GM23338 (cell line): ENCODE data around the gene TMEM61. TPM values are rescaled to one million over a fixed set of nuclear protein-coding genes. Genes with fewer than 3 reads are reported as not detected.

Experiments used
- ATAC-seq: fragments of 200-7000 bp; cut with Tn5 transposase; 3 replicates; pipeline ENCODE4 v1.9.1; 2020
- DNase-seq: peaks from one replicate; pipeline ENCODE4 v3.0.0-alpha.2; 2015; ENCODE audit warnings: low spot score
- H2AFZ ChIP-seq: fragments of 200-600 bp; sonication (generic); 2 replicates; pipeline ENCODE4 v1.8.0; 2016; ENCODE audit warnings: antibody characterized with exemption, mild to moderate bottlenecking, moderate library complexity
- H3F3A ChIP-seq: fragments of 200-600 bp; sonication (generic); replicated peaks from 2 replicates; pipeline ENCODE4 v1.8.0; 2017; ENCODE audit warnings: antibody characterized with exemption, mixed run types, low read depth
- H3K27ac ChIP-seq: fragments of 200-600 bp; sonication (generic); 2 replicates; pipeline ENCODE4 v1.6.1; 2016; ENCODE audit warnings: low read depth
- H3K27me3 ChIP-seq: fragments of 200-600 bp; sonication (generic); 2 replicates; pipeline ENCODE4 v1.8.0; 2016; ENCODE audit warnings: mild to moderate bottlenecking, mixed run types, moderate library complexity; ENCODE audit not compliant: insufficient read depth
- H3K36me3 ChIP-seq: fragments of 200-600 bp; sonication (generic); 2 replicates; pipeline ENCODE4 v1.8.0; 2016; ENCODE audit warnings: mild to moderate bottlenecking; ENCODE audit not compliant: insufficient read depth
- H3K4me1 ChIP-seq: fragments of 200-600 bp; sonication (generic); 2 replicates; pipeline ENCODE4 v1.8.0; 2016; ENCODE audit warnings: mild to moderate bottlenecking, moderate library complexity; ENCODE audit not compliant: insufficient read depth
- H3K4me2 ChIP-seq: fragments of 200-600 bp; sonication (generic); 2 replicates; pipeline ENCODE4 v1.7.1; 2017; ENCODE audit warnings: mixed run types
- H3K4me3 ChIP-seq: fragments of 200-600 bp; sonication (generic); 2 replicates; pipeline ENCODE4 v1.6.1; 2016; ENCODE audit warnings: mixed run types
- H3K79me2 ChIP-seq: fragments of 200-600 bp; sonication (generic); replicated peaks from 2 replicates; pipeline ENCODE4 v1.8.0; 2017; ENCODE audit warnings: mild to moderate bottlenecking; ENCODE audit not compliant: insufficient read depth
- H3K9me2 ChIP-seq: fragments of 200-600 bp; sonication (generic); 2 replicates; pipeline ENCODE4 v1.8.0; 2017; ENCODE audit not compliant: insufficient read depth
- H4K20me1 ChIP-seq: fragments of 200-600 bp; sonication (generic); replicated peaks from 2 replicates; pipeline ENCODE4 v1.8.0; 2017; ENCODE audit warnings: mild to moderate bottlenecking; ENCODE audit not compliant: insufficient read depth
- H3K27ac Mint-ChIP-seq: 2 replicates; pipeline ENCODE4 v1.8.0; 2020; ENCODE audit warnings: inconsistent platforms, mild to moderate bottlenecking, moderate library complexity, mixed read lengths
- H3K27me3 Mint-ChIP-seq: 3 replicates; pipeline ENCODE4 v1.8.0; 2022; ENCODE audit warnings: low read depth, mild to moderate bottlenecking, moderate library complexity, mixed read lengths, inconsistent platforms; ENCODE audit not compliant: insufficient read depth, poor library complexity
- H3K36me3 Mint-ChIP-seq: 3 replicates; pipeline ENCODE4 v1.8.0; 2021; ENCODE audit warnings: low read depth, mild to moderate bottlenecking, inconsistent platforms, moderate library complexity, mixed read lengths
- H3K4me1 Mint-ChIP-seq: 3 replicates; pipeline ENCODE4 v1.8.0; 2020; ENCODE audit warnings: mild to moderate bottlenecking, inconsistent platforms, mixed read lengths
- H3K4me3 Mint-ChIP-seq: 3 replicates; pipeline ENCODE4 v1.8.0; 2021; ENCODE audit warnings: moderate library complexity, mild to moderate bottlenecking, inconsistent platforms, mixed read lengths
- H3K9me3 Mint-ChIP-seq: 3 replicates; pipeline ENCODE4 v1.8.0; 2020; ENCODE audit warnings: moderate library complexity, mild to moderate bottlenecking, inconsistent platforms, mixed read lengths
- JUNB ChIP-seq: IDR thresholded peaks from one replicate; pipeline ENCODE4 v1.6.1; 2016; ENCODE audit warnings: antibody characterized with exemption; ENCODE audit not compliant: unreplicated experiment
- REST ChIP-seq: IDR thresholded peaks from one replicate; pipeline ENCODE4 v1.6.1; 2018; ENCODE audit warnings: antibody characterized with exemption; ENCODE audit not compliant: unreplicated experiment
- STAT1 ChIP-seq: IDR thresholded peaks from one replicate; pipeline ENCODE4 v1.6.1; 2016; ENCODE audit warnings: antibody characterized with exemption; ENCODE audit not compliant: unreplicated experiment
- ZNF114 ChIP-seq: fragments of 250-450 bp; sonication (Bioruptor Pico); IDR thresholded peaks from 2 replicates; pipeline ENCODE4 v1.5.0; 2020; ENCODE audit warnings: mild to moderate bottlenecking, moderate library complexity
- ZNF462 ChIP-seq: fragments of 250-450 bp; sonication (Bioruptor Pico); IDR thresholded peaks from 2 replicates; pipeline ENCODE4 v1.5.0; 2020; ENCODE audit warnings: mild to moderate bottlenecking, moderate library complexity
- polyA plus RNA-seq: library from polyadenylated mRNA; unstranded; fragments of >200 nt; fragmentation: Nextera tagmentation; extraction: Ambion mirVana; gene quantifications from 2 replicates; pipeline ENCODE4 v1.2.1, GENCODE V29; 2016
- total RNA-seq: library from RNA; depleted of rRNA; stranded (reverse); fragments of >200 nt; shearing (Covaris generic); gene quantifications from 2 replicates; pipeline ENCODE4 v1.2.3, GENCODE V29; 2014
- TF ChIP-seq, protein P1 (sequence below): IDR thresholded peaks from 2 replicates; pipeline ENCODE4 v1.6.1; 2016; ENCODE audit warnings: antibody characterized with exemption

The TMEM61 gene
- total and polyA plus RNA-seq, 2 experiments from 2014 or later, result 2.0 to 3.6 TPM

DNA sequence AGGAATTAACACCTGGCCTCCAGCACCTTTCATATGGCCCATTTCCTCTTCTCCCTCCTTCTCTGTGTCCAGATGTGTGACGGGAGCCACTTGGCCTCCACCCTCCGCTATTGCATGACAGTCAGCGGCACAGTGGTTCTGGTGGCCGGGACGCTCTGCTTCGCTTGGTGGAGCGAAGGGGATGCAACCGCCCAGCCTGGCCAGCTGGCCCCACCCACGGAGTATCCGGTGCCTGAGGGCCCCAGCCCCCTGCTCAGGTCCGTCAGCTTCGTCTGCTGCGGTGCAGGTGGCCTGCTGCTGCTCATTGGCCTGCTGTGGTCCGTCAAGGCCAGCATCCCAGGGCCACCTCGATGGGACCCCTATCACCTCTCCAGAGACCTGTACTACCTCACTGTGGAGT is 5.6 kb downstream of the TMEM61 start:
- DNase-seq, result no peak
- H3K27ac Mint-ChIP-seq, result no peak overlapping the region
- no peak overlapping the region for H3K4me3 ChIP-seq
- H3K4me1 Mint-ChIP-seq, result peaks cover 17% of the 10 kb centered on the region
- no peak overlapping the region for H3K4me2 ChIP-seq
- H3K9me2 ChIP-seq, result no peaks in the 10 kb centered on the region
- TF ChIP-seq JUNB (no peak), REST (no peak)
- H3K27me3 ChIP-seq, result peaks cover 7% of the 10 kb centered on the region
- no peaks in the 10 kb centered on the region for H3K9me3 Mint-ChIP-seq
- no peaks in the 10 kb centered on the region for H3K36me3 ChIP-seq
- no peak overlapping the region for H3K4me3 Mint-ChIP-seq
- peaks cover 10% of the 10 kb centered on the region for H3K4me1 ChIP-seq
- H3F3A ChIP-seq, result no peaks in the 10 kb centered on the region
- no peak for ATAC-seq
- H3K27me3 Mint-ChIP-seq, result peaks cover 14% of the 10 kb centered on the region
- H3K79me2 ChIP-seq, result no peaks in the 10 kb centered on the region
- H3K27ac ChIP-seq, result no peak overlapping the region
- no peaks in the 10 kb centered on the region for H3K36me3 Mint-ChIP-seq
- H2AFZ ChIP-seq, result no peak overlapping the region
- H4K20me1 ChIP-seq, result no peaks in the 10 kb centered on the region

DNA sequence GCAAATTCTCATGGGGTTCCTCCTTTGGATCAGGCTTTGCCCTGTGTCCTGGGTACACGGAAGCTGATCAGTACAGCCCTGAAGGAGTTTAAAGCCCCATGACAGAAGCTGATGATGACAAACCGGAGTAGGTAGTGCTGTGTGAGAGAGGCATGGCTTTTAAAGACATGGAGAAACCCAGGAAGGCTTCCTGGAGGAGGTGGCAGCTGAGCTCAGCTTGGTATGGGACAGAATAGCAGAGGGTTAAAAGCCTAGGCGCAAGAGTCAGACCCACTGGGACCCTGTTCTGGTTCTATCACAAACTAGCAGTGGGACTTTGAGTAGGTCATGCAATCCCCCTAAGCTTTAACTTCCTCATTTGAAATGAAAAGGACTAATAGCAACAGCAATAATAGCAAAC is 6.1 kb downstream of the TMEM61 start:
- Histone ChIP-seq H3K4me2 (no peak overlapping the region), H3K36me3 (no peaks in the 10 kb centered on the region), H3K79me2 (no peaks in the 10 kb centered on the region), H3K27me3 (peaks cover 2% of the 10 kb centered on the region), H3F3A (no peaks in the 10 kb centered on the region), H3K4me3 (no peak overlapping the region), H2AFZ (no peak overlapping the region), H4K20me1 (no peaks in the 10 kb centered on the region), H3K4me1 (peaks cover 7% of the 10 kb centered on the region; the same call in 1 of the 2 replicates), H3K27ac (no peak overlapping the region), H3K9me2 (no peaks in the 10 kb centered on the region)
- Mint-ChIP-seq H3K27ac (no peak overlapping the region), H3K9me3 (no peaks in the 10 kb centered on the region), H3K4me3 (no peak overlapping the region), H3K4me1 (peaks cover 15% of the 10 kb centered on the region), H3K27me3 (peaks cover 11% of the 10 kb centered on the region), H3K36me3 (no peaks in the 10 kb centered on the region)
- no peak for DNase-seq
- ATAC-seq, result no peak
- TF ChIP-seq, protein P1, sequence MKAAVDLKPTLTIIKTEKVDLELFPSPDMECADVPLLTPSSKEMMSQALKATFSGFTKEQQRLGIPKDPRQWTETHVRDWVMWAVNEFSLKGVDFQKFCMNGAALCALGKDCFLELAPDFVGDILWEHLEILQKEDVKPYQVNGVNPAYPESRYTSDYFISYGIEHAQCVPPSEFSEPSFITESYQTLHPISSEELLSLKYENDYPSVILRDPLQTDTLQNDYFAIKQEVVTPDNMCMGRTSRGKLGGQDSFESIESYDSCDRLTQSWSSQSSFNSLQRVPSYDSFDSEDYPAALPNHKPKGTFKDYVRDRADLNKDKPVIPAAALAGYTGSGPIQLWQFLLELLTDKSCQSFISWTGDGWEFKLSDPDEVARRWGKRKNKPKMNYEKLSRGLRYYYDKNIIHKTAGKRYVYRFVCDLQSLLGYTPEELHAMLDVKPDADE, result no peak

GRCh38 chr1:54987427-54987826 is 7.0 kb downstream of the TMEM61 start:
- Histone ChIP-seq H3K9me2 (no peaks in the 10 kb centered on the region), H3K27me3 (no peaks in the 10 kb centered on the region), H2AFZ (no peak overlapping the region), H3K4me2 (0 out of 2 replicates have a peak overlapping the region, but pooled peaks have one; percentile 20), H3K4me1 (peaks cover 7% of the 10 kb centered on the region; the same call in 1 of the 2 replicates), H3K4me3 (no peak overlapping the region), H4K20me1 (no peaks in the 10 kb centered on the region), H3K36me3 (no peaks in the 10 kb centered on the region), H3K27ac (no peak overlapping the region), H3K79me2 (no peaks in the 10 kb centered on the region), H3F3A (no peaks in the 10 kb centered on the region)
- ATAC-seq (no peak), DNase-seq (no peak)
- Mint-ChIP-seq H3K4me3 (no peak overlapping the region), H3K9me3 (no peaks in the 10 kb centered on the region), H3K27ac (no peak overlapping the region), H3K27me3 (peaks cover 12% of the 10 kb centered on the region), H3K4me1 (peaks cover 15% of the 10 kb centered on the region), H3K36me3 (no peaks in the 10 kb centered on the region)
- no peak for TF ChIP-seq STAT1
- TF ChIP-seq ZNF462 (CRISPR knock-in tag), result no peak
- TF ChIP-seq ZNF114 (CRISPR knock-in tag), result no peak
